GM18873 (cell line): Measurements from ENCODE around the gene SLC27A4.
"Not testable (repeated sequence)": the region's sequence is repeated elsewhere in the genome, so short reads cannot be mapped to it uniquely, and the experiment has no call there.

Source experiments
- ATAC-seq: cut with Tn5 transposase; IDR thresholded peaks from one replicate; pipeline ENCODE4 v1.9.1; 2021; ENCODE audit warnings: mild to moderate bottlenecking, moderate library complexity, moderate number of reproducible peaks; ENCODE audit not compliant: unreplicated experiment, low FRiP score

The SLC27A4 gene

DNA sequence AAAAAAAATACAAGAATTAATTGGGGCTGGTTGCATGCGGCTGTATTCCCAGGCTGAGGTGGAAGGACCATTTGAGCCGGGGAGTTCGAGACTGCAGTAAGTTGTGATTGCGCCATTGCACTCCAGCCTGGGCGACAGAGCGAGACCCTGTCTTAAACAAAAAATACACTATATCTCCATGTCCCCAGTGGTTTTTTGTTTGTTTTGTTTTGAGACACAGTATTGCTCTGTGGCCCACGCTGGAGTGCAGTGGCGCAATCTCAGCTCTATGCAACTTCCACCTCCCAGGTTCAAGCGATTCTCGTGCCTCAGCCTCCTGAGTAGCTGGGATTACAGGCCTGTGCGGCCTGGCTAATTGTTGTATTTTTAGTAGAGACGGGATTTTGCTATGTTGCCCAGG is 16.5 kb upstream of the SLC27A4 start:
- ATAC-seq, result no peak

DNA sequence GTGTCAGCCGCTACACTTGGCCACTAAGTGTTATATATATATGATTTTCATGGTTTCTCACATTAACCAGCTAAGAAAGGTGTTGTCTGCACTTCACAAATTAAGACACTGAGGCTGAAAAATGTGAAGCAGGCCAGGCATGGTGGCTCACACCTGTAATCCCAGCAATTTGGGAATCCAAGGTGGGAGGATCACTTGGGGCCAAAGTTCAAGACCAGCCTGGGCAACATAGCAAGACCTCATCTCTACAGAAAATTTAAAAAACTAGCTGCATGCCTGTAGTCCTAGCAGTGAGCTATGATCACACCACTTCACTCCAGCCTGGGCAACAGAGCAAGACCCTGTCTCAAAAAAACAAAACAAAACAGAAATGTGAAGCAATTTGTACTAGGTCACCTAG is 15.9 kb upstream of the SLC27A4 start:
- ATAC-seq, result no peak

DNA sequence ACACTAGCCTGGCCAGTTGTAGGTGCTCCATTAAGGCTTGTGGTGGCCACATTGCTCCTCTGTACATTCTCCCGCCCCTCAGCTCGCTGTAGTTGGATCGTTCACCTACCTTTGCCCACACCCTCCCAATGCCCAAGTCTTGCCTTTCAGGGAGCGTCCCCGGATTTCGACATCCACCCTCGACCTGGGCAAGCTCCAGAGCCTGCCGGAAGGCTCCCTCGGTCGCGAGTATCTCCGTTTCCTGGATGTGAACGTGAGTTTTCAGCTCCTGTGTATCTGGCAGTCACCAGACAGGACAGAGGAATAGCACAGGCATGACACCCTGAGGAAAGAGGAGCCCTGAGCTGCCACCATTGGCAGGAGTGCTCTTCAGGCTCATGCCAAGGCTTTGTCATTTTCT is 14.7 kb upstream of the SLC27A4 start:
- no peak for ATAC-seq

DNA sequence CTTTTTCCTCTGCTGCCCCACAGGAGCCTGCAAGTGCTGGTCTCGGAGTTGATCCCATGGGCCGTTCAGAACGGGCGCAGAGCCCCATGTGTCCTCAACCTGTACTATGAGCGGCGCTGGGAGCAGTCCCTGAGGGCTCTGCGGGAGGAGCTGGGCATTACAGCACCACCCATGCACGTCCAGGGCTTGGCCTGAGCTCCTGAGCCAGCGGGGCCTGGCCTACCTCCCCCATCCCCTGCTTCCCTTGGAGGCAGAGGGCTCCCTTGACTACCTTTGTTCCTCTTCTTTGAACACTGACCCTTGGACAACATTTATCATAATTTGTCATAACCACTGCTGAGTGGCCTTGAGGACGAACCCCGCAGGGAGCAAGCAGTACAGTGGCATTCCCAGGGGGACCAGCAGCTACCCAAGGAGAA is 6.9 kb upstream of the SLC27A4 start:
- no peak for ATAC-seq

DNA sequence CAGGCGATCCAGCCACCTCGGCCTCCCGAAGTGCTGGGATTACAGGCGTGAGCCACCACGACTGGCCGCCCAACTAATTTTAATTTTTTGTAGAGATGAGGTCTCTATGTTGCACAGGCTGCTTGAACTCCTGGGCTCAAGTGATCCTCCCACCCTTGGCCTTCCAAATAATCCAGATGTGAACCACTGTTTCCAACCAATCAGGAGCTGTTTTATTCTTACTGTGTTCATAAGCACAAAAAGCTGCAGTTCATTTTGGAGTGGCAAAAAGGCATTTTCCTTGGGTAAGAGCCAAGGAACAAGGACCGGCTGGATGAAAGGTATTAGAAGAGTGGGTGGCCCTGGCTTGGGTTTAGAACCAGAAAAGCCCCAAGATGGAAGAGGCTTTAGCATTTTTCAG is 5.2 kb upstream of the SLC27A4 start:
- no peak for ATAC-seq

DNA sequence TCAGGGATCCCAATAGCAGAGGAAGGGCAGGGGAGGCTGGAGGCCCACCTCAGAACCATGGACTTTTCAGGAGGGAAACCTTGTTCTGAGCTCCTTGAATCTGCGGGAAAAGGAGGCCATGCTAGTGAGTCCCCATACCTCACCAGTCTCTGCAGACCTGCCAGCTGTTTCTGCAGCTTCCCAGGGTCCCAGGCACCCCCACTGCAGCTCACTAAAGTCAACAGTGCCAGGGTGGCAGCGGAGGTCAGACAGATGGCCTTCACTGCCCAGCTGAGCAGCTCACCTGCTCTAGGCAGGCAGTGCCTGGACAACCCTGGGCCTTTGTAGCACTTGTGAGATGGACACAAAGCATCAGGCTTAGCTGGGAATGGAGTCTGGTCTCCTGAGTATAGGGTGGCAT is 4.4 kb upstream of the SLC27A4 start:
- no peak for ATAC-seq

DNA sequence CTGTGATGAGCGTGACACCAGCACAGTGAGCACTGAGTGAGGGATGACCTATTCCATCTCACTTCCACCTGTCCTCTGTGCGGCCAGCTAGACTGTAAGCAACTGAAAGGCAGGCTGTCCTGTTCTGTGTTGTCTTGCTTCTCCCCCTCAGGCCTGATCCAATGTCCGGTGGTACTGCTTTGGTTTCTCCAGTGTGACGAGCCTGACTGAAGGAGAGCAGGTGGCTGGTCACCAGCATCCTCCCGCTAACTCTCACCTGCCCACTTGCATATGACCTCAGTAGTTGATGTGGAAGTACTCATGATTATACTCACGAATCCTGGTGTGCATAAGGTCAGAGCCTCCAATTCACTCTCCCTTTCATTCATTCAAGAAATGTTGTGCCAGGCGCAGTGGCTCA is 2.4 kb upstream of the SLC27A4 start:
- no peak for ATAC-seq

DNA sequence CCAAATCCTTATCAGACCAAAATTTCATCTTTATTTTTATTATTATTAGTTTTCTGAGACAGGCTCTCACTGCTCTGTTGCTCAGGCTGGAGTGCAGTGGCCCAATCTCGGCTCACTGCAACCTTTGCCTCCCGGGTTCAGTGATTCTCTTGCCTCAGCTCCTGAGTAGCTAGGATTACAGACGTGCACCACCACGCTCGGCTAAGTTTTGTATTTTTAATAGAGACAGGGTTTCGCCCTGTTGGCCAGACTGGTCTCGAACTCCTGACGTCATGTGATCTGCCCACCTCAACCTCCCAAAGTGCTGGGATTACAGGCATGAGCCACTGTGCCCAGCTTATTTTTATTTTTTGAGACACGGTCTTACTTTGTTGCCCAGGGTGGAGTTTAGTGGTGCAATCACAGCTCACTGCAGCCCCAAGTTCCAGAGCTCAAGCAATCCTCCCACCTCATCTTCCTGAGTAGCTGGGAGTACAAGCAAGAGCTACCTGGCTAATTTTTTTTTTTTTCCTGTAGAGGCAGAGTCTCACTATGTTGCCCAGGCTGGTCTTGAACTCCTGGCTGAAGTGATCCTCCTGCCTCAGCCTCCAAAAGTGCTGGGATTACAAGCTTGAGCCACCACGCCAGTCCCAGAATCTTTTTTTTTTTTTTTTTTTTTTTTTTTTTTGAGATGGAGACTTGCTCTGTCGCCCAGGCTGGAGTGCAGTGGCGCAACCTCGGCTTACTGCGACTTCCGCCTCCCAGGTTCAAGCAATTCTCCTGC is 1.3 kb upstream of the SLC27A4 start:
- ATAC-seq, result not testable (repeated sequence)

DNA sequence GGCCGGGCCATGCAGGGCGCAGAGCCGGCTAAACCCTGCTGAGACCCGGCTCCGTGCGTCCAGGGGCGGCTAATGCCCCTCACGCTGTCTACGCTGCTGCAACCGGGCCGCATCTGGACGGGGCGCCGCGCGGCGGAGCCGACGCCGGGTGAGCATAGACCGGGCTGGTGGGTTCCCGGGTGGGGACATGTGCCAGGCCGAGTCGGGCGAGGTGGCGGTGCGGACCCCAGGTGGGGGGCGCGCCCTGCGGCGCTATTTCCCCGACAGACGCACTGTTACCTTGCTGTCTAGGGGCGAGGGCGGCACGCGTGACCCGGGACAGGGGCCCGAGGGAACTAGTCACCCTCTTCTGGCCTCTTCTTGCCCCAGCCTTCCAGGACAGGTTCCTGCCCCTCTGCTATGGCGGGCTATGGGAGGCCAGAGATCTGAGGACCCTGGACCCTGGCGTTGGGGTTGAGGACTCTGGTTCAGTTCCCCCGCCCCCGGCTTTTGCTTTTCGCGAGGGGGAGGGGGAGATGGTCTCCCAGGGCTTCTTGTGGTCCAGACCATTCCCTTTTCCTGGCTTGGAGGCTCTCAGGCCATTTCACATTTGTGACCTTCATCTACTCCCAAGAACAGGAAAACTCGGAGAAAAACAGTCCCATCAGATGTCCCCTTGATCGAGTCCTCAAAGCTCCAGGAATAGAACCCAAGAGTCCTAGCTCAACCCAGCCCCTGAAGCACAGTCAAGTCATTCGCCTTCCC is 536 bp downstream of the SLC27A4 start:
- ATAC-seq, result no peak

DNA sequence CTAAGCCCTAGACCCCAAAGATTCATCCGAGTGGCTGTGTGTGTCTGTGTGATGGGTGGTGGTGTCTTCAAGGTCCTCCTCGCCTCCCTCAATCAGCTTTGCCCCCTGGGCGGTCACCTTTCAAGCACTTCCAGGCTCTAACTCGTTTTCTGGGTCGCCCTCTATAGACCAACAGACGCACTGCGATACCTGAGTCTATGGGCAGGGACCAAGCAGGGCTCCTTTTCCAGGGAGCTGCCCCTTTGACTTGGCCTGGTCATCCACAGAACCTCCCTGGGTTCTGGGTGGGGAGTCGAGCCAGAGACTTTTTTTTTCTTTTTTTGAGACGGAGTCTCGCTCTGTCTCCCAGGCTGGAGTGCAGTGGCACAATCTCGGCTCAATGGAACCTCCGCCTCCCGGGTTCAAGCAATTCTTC is 1.1 kb downstream of the SLC27A4 start:
- ATAC-seq, result no peak

DNA sequence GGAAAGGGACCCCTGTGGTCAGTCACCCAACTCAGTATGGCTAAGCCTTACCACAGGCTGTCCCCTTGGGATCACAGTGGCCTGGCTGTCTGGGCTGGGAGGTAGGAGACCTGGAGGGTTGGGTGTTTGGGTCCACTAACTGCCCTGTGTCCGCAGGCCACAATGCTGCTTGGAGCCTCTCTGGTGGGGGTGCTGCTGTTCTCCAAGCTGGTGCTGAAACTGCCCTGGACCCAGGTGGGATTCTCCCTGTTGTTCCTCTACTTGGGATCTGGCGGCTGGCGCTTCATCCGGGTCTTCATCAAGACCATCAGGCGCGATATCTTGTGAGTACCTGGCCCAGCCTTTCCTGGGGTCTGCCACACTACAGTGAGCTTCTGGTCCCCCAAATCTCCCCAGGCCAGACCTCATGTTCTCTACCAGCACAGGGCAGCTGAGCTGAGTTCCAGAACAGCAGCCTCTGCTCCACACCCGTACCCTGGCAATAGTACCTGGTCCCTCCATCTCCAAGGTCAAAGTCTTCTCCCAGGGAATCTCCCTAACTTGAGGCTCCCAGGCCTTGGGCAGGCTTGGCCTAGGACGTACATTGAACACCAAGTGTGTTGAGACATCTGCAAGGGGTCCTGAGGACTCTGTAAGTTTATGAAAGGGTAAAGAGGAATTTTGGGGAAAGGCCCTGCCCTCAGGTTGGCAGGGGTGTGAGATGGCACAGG is 2.8 kb downstream of the SLC27A4 start:
- ATAC-seq, result no peak

DNA sequence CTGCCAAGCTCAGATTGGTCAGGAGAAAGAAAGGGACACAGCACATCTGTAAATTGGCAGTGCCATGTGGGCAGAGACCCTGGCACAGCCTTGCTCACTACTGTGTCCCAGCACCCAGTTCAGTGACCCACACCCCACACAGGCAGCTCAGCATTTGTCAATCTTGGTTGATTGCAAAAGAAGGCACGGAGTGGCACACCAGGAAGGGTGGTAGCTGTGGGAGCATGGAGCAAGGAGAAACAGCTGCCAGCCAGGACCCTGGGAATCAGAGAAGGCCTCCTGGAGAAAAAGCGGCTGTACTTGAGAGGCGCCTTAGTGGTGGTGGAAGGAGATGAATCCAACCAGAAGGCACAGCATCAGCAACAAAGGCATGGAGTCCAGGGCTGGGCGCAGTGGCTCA is 3.5 kb downstream of the SLC27A4 start:
- ATAC-seq, result no peak

DNA sequence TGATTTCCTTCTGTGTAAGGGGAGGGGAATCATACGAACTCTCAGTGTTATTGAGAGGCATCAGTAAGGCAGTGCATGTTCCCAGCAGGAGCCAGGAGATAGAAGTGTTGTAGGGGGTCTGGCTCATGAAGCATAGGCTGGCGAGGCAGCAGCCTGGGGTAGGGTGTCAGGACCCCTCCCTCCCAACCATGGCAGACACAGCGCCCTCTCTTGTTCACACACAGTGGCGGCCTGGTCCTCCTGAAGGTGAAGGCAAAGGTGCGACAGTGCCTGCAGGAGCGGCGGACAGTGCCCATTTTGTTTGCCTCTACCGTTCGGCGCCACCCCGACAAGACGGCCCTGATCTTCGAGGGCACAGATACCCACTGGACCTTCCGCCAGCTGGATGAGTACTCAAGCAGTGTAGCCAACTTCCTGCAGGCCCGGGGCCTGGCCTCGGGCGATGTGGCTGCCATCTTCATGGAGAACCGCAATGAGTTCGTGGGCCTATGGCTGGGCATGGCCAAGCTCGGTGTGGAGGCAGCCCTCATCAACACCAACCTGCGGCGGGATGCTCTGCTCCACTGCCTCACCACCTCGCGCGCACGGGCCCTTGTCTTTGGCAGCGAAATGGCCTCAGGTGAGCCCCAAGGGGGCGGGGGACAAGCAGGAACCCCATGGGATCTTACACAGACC is 4.7 kb downstream of the SLC27A4 start:
- ATAC-seq, result no peak

DNA sequence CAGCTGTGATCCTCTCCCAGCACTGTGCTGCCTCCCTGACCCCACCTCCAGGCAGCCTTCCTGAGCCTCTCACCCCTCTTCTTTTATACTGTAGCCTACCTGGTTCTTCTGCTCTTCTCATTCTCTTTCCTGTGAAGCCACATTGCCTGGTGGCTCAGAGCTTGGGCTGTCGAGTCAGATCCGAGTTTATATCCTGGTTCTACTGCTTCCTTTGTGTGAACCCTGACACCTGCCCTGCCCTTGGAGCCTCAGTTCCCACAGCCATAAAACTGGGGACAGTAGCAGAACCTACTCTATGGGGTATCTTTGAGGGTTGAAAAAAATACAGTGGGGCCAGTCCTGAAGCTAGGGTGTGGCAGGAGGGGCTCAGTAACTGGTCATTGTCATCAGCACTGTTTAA is 8.8 kb downstream of the SLC27A4 start:
- ATAC-seq, result no peak

DNA sequence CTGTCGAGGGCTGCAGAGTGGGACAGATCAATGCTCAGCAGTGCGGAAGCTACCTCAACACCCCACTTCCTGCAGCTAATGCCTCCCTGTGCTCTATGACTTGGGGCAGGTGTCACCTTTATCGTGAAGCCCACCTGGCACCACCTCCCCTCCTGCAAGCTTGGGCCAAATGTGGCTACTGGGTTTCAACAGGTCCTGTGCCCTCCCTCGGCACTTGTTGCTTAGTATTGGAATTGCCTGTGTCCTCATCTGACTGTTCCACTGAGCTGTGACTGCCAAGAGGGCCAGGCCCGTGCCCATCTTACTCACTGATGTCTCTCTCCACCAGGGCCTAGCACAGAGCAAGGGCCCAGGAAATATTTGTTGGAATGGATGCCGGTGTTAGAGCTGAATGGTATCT is 9.4 kb downstream of the SLC27A4 start:
- ATAC-seq, result no peak

DNA sequence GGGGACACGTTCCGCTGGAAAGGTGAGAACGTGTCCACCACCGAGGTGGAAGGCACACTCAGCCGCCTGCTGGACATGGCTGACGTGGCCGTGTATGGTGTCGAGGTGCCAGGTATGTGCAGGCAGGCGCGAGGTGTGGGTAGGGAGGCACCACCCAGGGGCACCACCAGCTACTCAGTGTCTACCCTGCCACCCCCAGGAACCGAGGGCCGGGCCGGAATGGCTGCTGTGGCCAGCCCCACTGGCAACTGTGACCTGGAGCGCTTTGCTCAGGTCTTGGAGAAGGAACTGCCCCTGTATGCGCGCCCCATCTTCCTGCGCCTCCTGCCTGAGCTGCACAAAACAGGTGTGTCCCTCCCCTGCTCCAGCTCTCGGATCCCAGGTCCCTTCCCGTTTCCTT is 15.1 kb downstream of the SLC27A4 start:
- no peak for ATAC-seq

DNA sequence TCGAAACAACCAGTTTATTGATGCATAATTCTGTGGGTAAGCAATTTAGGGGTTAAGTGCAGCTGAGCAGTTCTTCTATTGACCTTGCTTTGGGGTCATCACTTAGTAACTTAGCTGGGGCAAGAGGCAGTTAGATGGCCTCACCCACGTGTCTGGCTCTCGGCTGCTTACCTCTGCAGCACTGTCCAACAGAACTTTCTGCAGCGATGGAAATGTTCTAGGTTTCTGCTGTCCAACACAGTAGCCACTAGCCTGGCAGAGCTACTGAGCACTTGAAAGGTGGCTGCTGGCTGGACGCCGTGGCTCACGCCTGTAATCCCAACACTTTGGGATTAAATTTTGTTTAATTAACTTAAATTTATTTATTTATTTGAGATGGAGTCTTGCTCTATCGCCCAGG is 17.8 kb downstream of the SLC27A4 start:
- ATAC-seq, result no peak

DNA sequence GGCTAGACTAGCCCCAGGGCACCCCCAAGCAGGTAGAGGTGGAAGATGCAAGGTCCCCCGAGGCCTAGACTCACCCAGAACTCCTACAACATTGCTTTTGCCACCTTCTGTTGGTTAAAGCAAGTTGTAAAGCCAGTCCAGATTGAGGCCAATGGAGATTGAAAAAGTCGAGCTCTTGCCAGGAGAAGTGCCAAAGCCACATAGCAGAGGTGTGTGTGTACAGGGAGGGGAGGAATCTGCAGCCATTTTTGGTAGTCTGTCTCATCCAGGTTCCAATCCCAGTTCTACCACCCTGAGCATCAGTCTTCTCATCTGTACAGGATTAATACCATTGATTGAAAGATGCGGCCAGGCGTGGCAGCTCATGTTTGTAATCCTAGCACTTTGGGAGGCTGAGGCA is 18.5 kb downstream of the SLC27A4 start:
- ATAC-seq, result no peak

DNA sequence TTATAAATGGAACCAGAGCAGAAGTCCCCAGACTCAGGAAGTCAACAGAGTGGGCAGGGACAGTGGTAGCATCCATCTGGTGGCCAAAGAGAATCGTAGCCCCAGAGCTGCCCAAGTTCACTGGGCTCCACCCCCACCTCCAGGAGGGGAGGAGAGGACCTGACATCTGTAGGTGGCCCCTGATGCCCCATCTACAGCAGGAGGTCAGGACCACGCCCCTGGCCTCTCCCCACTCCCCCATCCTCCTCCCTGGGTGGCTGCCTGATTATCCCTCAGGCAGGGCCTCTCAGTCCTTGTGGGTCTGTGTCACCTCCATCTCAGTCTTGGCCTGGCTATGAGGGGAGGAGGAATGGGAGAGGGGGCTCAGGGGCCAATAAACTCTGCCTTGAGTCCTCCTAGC is 20.5 kb downstream of the SLC27A4 start:
- no peak for ATAC-seq

DNA sequence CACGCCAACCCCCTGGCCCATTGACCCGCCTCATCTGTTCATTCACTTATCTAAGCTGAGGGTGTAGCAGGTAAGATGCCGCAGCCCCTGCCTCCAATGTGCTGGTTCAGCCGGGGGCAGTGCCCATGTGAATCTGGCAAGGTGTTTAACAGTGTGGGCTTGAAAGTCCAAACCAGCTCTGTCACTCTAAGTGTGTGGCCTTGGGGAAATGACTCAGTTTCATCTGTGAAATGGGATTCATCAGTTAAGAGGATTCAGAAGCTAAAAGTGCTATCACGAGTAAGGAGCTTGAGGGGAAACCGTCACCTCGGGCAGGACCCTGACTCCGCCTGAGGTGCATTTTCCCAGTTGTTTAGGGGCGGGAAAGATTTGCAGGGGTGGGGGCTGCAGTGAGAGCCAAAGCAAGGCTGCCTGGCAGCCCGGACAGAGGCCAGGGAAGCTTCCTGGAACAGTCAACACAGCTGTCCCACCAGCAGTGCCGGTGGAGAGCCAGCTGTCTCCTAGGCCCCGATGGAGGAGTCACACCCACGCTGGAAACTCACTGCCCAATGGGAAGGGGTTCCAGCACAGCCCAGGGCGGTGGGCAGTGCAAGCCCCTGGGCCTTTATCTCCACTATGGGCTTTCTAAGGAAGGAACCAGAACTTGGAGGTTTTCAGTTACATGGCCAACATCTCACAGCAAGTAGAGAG is 21.1 kb downstream of the SLC27A4 start:
- no peak for ATAC-seq
